ENCODE results near the gene TANC1.

Gene TANC1

GRCh38 chr2:159053161-159054031 is 85.0 kb downstream of the TANC1 start:
- no peak overlapping the region for H3K4me2 ChIP-seq (ENCODE audit: low read depth, low read length, poor library complexity, severe bottlenecking)
- TF ChIP-seq CTCF (conservative IDR thresholded peaks at IDR 0.05; ENCODE audit: low read length) (no peak), EZH2phosphoT487 (IDR thresholded peaks at IDR 0.05; ENCODE audit: borderline replicate concordance) (no peak)
- no peaks in the 10 kb centered on the region for H3K9me3 ChIP-seq (ENCODE audit: insufficient read depth, low read depth, low read length)
- no peak overlapping the region for H3K4me3 ChIP-seq (ENCODE audit: low read length, poor library complexity, severe bottlenecking)
- H3K4me1 ChIP-seq (ENCODE audit: insufficient read depth, low read length, poor library complexity, severe bottlenecking) = peaks cover 6% of the 10 kb centered on the region
- H3K27me3 ChIP-seq (ENCODE audit: insufficient read depth, low read length, poor library complexity, severe bottlenecking) = no peaks in the 10 kb centered on the region
- no peaks in the 10 kb centered on the region for H3K9me2 ChIP-seq (replicated peaks; ENCODE audit: low read depth, low read length)
- H3K79me2 ChIP-seq (ENCODE audit: insufficient read depth, low read length) = no peaks in the 10 kb centered on the region
- no peaks in the 10 kb centered on the region for H3F3A ChIP-seq (ENCODE audit: low read depth)
- no peaks in the 10 kb centered on the region for H4K20me1 ChIP-seq (ENCODE audit: insufficient read depth, low read length, poor library complexity, severe bottlenecking)
- H3K9ac ChIP-seq (ENCODE audit: low read depth, low read length, poor library complexity, severe bottlenecking) = no peak overlapping the region
- no peaks in the 10 kb centered on the region for H3K36me3 ChIP-seq (ENCODE audit: insufficient read depth, low read length)
- H2AFZ ChIP-seq (ENCODE audit: low read length) = no peak overlapping the region

DNA sequence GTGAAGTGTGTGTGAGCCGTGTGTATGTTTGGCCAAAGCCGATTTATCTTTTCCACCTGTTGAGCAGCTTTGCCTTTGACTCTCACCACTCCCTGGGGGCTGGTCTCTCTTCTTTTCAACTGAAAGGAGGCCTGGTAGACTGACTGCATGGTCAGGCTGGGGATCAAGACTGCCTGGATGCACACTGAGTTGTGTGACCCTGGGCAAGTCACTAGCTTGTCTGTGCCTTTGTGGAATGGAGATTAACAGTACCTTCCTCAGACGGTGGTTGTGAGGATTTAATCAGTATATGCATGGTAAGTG is 85.5 kb downstream of the TANC1 start:
- H3K9me3 ChIP-seq (ENCODE audit: insufficient read depth, low read depth, low read length) = no peaks in the 10 kb centered on the region
- no peak overlapping the region for H2AFZ ChIP-seq (ENCODE audit: low read length)
- no peaks in the 10 kb centered on the region for H4K20me1 ChIP-seq (ENCODE audit: insufficient read depth, low read length, poor library complexity, severe bottlenecking)
- no peaks in the 10 kb centered on the region for H3K36me3 ChIP-seq (ENCODE audit: insufficient read depth, low read length)
- peaks cover 6% of the 10 kb centered on the region for H3K4me1 ChIP-seq (ENCODE audit: insufficient read depth, low read length, poor library complexity, severe bottlenecking)
- no peak overlapping the region for H3K4me3 ChIP-seq (ENCODE audit: low read length, poor library complexity, severe bottlenecking)
- H3K9me2 ChIP-seq (replicated peaks; ENCODE audit: low read depth, low read length) = no peaks in the 10 kb centered on the region
- H3K27me3 ChIP-seq (ENCODE audit: insufficient read depth, low read length, poor library complexity, severe bottlenecking) = no peaks in the 10 kb centered on the region
- no peak for TF ChIP-seq CTCF (conservative IDR thresholded peaks at IDR 0.05; ENCODE audit: low read length)
- no peak for TF ChIP-seq EZH2phosphoT487 (IDR thresholded peaks at IDR 0.05; ENCODE audit: borderline replicate concordance)
- no peaks in the 10 kb centered on the region for H3F3A ChIP-seq (ENCODE audit: low read depth)
- H3K79me2 ChIP-seq (ENCODE audit: insufficient read depth, low read length) = no peaks in the 10 kb centered on the region
- no peak overlapping the region for H3K4me2 ChIP-seq (ENCODE audit: low read depth, low read length, poor library complexity, severe bottlenecking)
- H3K9ac ChIP-seq (ENCODE audit: low read depth, low read length, poor library complexity, severe bottlenecking) = no peak overlapping the region

- no peaks in the 10 kb centered on the region for H3K36me3 ChIP-seq (ENCODE audit: insufficient read depth, low read length)
- peaks cover 6% of the 10 kb centered on the region for H3K4me1 ChIP-seq (ENCODE audit: insufficient read depth, low read length, poor library complexity, severe bottlenecking)
- H3K4me2 ChIP-seq (ENCODE audit: low read depth, low read length, poor library complexity, severe bottlenecking) = no peak overlapping the region
- H3K4me3 ChIP-seq (ENCODE audit: low read length, poor library complexity, severe bottlenecking) = no peak overlapping the region
- no peak overlapping the region for H3K9ac ChIP-seq (ENCODE audit: low read depth, low read length, poor library complexity, severe bottlenecking)
- H3K9me3 ChIP-seq (ENCODE audit: insufficient read depth, low read depth, low read length) = no peaks in the 10 kb centered on the region
- no peaks in the 10 kb centered on the region for H3K79me2 ChIP-seq (ENCODE audit: insufficient read depth, low read length)
- H3K9me2 ChIP-seq (replicated peaks; ENCODE audit: low read depth, low read length) = no peaks in the 10 kb centered on the region
- no peaks in the 10 kb centered on the region for H4K20me1 ChIP-seq (ENCODE audit: insufficient read depth, low read length, poor library complexity, severe bottlenecking)
- H2AFZ ChIP-seq (ENCODE audit: low read length) = no peak overlapping the region
- H3F3A ChIP-seq (ENCODE audit: low read depth) = no peaks in the 10 kb centered on the region
- TF ChIP-seq EZH2phosphoT487 (IDR thresholded peaks at IDR 0.05; ENCODE audit: borderline replicate concordance) (no peak), CTCF (conservative IDR thresholded peaks at IDR 0.05; ENCODE audit: low read length) (no peak)
- no peaks in the 10 kb centered on the region for H3K27me3 ChIP-seq (ENCODE audit: insufficient read depth, low read length, poor library complexity, severe bottlenecking)
These were observed 86.5 kb downstream of the TANC1 start for GRCh38 chr2:159054985-159055384.
